HAP-1 (cell line): ENCODE results near the gene ADM5.

ENCODE experiments used
- DNase-seq, 2 experiments: peaks; one replicate each; pipeline ENCODE4 v3.0.0-alpha.2; 2016 to 2020; ENCODE audit warnings: low spot score in 2 of 2
- H3K27me3 ChIP-seq: fragments of 250-450 bp; sonication (Bioruptor Pico); 2 replicates; pipeline ENCODE4 v1.5.1; 2020; ENCODE audit warnings: low read depth, mild to moderate bottlenecking, moderate library complexity
- H3K36me3 ChIP-seq: fragments of 250-450 bp; sonication (Bioruptor Pico); replicated peaks from 2 replicates; pipeline ENCODE4 v1.5.1; 2020; ENCODE audit warnings: mild to moderate bottlenecking
- H3K4me1 ChIP-seq: fragments of 250-450 bp; sonication (Bioruptor Pico); 2 replicates; pipeline ENCODE4 v1.5.1; 2020; ENCODE audit warnings: mild to moderate bottlenecking
- H3K4me3 ChIP-seq: fragments of 250-450 bp; sonication (Bioruptor Pico); 2 replicates; pipeline ENCODE4 v1.5.1; 2020; ENCODE audit warnings: mild to moderate bottlenecking, moderate library complexity
- H3K9me3 ChIP-seq: fragments of 250-450 bp; sonication (Bioruptor Pico); 2 replicates; pipeline ENCODE4 v1.5.1; 2020; ENCODE audit warnings: mild to moderate bottlenecking, moderate library complexity
- in situ Hi-C: fragments of 300-500 bp; cut with MboI; formaldehyde crosslinking; loops from 3 replicates; pipeline ENCODE4 v1.14.3; 2020; ENCODE audit warnings: low sequenced_read_pairs, inconsistent platforms, mixed read lengths

Gene ADM5

DNA sequence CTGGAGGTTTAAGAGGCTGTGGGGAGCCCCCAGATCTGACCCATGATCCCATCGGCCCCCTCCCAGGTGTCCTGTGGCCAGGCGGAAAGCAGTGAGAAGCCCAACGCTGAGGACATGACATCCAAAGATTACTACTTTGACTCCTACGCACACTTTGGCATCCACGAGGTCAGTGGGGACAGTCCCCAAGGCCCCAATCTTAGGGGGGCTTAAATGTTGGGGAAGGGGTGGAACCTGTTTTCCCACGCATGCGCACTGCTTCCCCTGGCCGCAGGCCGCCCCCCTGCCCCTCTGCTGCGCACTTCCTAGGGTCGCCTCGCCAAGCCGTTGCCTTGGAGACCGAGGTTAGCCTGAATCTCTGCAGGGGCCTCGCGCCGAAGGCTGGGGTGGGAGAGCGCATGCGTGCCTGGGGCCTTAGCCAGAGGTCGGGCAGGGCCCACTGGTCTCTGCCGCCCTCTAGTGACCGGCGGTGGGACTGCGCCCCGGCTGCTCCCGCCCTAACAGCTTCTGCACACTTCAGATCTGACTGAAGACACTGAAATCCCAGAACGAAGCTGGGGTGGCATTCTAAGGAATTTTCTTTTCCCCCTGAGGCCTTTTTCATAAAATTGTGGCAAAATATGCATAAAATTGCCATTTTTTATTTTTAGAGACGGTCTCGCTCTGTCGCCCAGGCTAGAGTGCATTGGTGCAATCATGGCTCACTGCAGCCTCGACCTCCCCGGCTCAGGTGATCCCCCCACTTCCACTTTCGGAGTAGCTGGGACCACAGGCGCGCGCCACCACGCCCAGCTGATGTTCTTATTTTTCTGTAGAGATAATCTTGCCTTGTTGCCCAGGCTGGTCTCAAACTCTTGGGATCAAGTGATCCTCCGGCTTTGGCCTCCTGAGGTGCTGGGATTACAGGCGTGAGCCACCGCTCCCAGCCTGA, 8.7 kb upstream of the ADM5 start:
- Histone ChIP-seq H3K27me3 (no peaks in the 10 kb centered on the region), H3K4me1 (peaks cover 23% of the 10 kb centered on the region), H3K4me3 (no peak overlapping the region), H3K36me3 (peaks cover 45% of the 10 kb centered on the region), H3K9me3 (no peaks in the 10 kb centered on the region)
- DNase-seq: peak; percentile 82 to 97
- in situ Hi-C loops: loop anchor here (5.0 kb wide), 1 partner anchor 183 kb away; the partner anchor contains the start of gene RPS11

DNA sequence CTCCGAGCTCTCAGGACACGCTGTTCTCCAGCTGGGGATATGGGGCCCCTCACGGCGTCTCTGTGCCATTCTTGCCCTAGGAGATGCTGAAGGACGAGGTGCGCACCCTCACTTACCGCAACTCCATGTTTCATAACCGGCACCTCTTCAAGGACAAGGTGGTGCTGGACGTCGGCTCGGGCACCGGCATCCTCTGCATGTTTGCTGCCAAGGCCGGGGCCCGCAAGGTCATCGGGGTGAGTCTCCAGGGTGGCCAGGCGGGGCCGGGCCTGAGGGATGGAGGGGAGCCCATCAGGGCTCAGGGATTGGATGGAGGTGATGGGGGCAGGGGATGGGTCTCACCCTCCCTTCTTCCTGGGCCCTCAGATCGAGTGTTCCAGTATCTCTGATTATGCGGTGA, 7.6 kb upstream of the ADM5 start:
- in situ Hi-C loops: loop anchor here (5.0 kb wide), 1 partner anchor 185 kb away; the partner anchor contains the start of gene RPS11

DNA sequence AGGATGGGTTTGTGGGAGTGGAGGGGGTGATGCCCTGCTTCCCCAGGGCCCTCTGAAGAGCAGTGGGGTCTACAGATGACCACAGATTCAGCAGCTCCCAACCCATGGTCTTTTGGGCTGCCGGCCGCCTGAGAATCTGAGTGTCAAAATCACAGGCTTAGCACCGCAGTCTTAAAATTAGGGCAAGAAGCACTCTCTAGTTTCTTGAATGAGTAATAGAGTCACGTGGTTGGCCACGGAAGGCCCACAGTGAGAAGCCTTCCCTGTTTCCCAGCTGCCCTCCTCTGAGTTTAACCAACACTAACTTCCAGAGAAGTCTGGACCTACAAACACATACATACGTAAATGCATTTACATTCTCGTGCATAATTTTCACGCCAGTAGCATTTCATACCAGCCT, 7.1 kb upstream of the ADM5 start:
- in situ Hi-C loops: loop anchor here (5.0 kb wide), 1 partner anchor 185 kb away; the partner anchor contains the start of gene RPS11
- Histone ChIP-seq H3K36me3 (peaks cover 53% of the 10 kb centered on the region), H3K4me1 (peaks cover 18% of the 10 kb centered on the region)

More for the DNA sequence above, 7.6 kb upstream of the ADM5 start:
- no peak for DNase-seq
- H3K27me3 ChIP-seq: no peaks in the 10 kb centered on the region
- no peak overlapping the region for H3K4me3 ChIP-seq
- no peaks in the 10 kb centered on the region for H3K9me3 ChIP-seq
- peaks cover 18% of the 10 kb centered on the region for H3K4me1 ChIP-seq
- peaks cover 53% of the 10 kb centered on the region for H3K36me3 ChIP-seq

DNA sequence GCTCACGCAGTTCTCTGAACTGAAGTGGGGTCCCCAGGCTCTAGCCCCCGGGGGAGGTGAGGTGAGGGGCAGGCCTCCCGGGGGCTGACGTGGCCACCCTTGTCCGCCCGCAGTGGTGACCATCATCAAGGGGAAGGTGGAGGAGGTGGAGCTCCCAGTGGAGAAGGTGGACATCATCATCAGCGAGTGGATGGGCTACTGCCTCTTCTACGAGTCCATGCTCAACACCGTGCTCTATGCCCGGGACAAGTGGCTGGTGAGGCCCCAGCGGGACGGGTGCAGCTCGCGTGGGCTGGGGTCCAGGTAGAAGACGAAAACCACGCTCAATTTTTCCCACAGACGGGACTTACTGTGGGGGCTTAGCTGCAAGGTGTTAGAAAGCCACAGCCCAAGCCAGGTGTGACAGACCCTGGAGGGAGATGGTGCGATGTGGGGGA, 5.6 kb upstream of the ADM5 start:
- Histone ChIP-seq H3K36me3 (peaks cover 61% of the 10 kb centered on the region), H3K27me3 (no peaks in the 10 kb centered on the region), H3K4me1 (peaks cover 16% of the 10 kb centered on the region), H3K4me3 (no peak overlapping the region), H3K9me3 (no peaks in the 10 kb centered on the region)
- no peak for DNase-seq
- in situ Hi-C loops: loop anchor here (5.0 kb wide), 1 partner anchor 187 kb away; the partner anchor contains the start of gene RPS11

More for the DNA sequence above, 7.1 kb upstream of the ADM5 start:
- DNase-seq: no peak
- no peaks in the 10 kb centered on the region for H3K9me3 ChIP-seq
- H3K4me3 ChIP-seq: no peak overlapping the region
- no peaks in the 10 kb centered on the region for H3K27me3 ChIP-seq

DNA sequence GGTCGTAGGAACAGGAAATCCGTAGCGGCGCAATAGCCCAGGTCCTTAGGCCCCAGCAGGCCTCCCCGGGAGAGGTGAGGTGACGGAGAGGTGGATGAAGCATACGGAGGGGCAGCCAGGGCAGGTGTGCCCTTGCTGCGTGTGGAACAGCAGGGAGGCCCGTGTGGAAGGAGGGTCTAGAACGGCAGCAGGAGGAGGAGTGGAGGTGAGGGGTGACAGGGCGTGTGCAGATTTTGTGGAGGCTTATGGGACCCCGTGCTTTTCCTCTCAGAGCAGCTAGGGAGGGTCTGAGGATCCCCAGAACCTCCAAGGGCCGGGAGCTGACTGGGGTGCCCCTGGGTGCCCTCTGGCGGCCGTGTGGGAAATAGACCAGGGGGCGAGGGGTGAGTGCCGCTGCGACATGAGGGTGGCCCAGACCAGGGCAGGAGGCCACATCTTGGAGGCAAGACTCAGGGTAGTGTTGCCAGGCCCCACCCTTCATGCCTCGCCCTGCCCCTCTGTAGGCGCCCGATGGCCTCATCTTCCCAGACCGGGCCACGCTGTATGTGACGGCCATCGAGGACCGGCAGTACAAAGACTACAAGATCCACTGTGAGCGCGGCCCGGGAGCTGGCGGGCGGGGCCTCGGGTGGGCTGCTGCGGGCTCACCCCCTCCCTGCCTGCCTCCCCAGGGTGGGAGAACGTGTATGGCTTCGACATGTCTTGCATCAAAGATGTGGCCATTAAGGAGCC, 5.0 kb upstream of the ADM5 start:
- H3K4me3 ChIP-seq: no peak overlapping the region
- H3K9me3 ChIP-seq: no peaks in the 10 kb centered on the region
- in situ Hi-C loops: loop anchor here (5.0 kb wide), 1 partner anchor 187 kb away; the partner anchor contains the start of gene RPS11
- H3K4me1 ChIP-seq: peaks cover 11% of the 10 kb centered on the region
- peak in 1 of 2 experiments; percentile 59 for DNase-seq
- H3K36me3 ChIP-seq: peaks cover 62% of the 10 kb centered on the region
- no peaks in the 10 kb centered on the region for H3K27me3 ChIP-seq

DNA sequence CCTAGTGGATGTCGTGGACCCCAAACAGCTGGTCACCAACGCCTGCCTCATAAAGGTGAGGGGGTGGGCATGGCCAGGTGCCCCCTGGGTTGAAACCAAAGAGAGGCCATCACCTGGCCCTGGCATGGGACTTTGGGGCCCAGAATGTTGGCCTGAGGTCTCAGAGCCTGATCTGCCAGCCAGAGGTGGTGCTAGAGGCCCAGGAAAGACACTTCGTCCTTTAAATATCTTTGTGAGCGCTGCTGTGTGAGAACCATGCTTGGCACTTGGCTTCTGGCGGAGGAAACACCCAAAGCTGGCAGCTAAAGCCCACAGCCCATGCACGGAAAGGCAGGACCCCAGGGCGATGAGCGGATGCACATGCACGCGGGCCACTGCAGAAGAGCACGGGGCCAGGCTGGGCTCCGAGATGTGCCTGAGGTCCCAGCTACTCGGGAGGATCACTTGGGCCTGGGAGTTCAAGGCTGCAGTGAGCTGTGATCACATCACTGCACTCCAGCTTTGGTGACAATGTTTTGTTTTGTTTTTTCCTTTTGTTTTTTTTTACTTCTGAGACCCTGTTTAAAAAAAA, 4.3 kb upstream of the ADM5 start:
- peaks cover 5% of the 10 kb centered on the region for H3K4me1 ChIP-seq
- peaks cover 65% of the 10 kb centered on the region for H3K36me3 ChIP-seq
- in situ Hi-C loops: loop anchor here (5.0 kb wide), 1 partner anchor 188 kb away; the partner anchor contains the start of gene RPS11
- H3K4me3 ChIP-seq: no peak overlapping the region
- no peaks in the 10 kb centered on the region for H3K9me3 ChIP-seq
- no peaks in the 10 kb centered on the region for H3K27me3 ChIP-seq
- no peak for DNase-seq

DNA sequence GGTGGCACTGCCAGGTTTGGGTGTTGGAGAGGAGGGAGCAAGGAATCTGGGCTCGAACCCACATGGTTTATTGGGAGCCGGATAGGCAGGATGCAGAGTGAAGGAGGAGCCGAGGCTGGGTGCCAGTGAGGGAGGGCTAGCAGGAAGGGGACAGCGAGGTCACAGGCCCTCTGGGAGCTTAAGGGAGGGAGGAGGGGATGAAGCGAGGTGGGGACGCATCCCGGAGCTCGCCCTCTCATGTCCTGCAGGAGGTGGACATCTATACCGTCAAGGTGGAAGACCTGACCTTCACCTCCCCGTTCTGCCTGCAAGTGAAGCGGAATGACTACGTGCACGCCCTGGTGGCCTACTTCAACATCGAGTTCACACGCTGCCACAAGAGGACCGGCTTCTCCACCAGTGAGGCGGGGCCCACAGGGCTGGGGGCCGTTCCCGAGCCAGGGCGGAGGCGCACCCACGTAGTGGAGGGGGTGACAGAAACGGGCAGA, 3.5 kb upstream of the ADM5 start:
- no peak for DNase-seq
- Histone ChIP-seq H3K9me3 (no peaks in the 10 kb centered on the region), H3K36me3 (peaks cover 68% of the 10 kb centered on the region), H3K4me1 (no peaks in the 10 kb centered on the region), H3K27me3 (no peaks in the 10 kb centered on the region), H3K4me3 (no peak overlapping the region)
- in situ Hi-C loops: no loop called here

DNA sequence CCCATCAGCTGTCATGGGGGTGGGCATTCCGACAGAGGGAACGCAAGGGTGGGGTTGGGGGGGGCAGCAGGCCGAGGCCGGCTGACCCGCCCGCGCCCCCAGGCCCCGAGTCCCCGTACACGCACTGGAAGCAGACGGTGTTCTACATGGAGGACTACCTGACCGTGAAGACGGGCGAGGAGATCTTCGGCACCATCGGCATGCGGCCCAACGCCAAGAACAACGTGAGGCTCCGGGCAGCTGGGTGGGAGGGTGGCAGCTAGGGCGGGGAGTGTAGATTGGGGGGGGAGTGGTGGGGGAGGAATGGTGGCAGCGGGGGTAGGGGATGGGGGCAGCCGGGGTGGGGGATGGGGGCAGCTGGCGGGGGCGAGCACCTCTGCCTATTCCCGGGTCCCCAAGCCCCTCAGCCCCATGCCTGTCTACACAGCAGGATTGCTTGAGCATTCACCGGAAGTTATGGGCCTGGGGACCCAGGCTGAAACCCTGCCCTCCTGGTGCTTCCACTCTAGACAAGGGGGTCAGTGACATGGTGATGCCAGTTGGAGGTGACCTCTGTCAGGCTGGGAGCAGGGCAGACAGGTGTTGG, 2.8 kb upstream of the ADM5 start:
- H3K36me3 ChIP-seq: peaks cover 61% of the 10 kb centered on the region

DNA sequence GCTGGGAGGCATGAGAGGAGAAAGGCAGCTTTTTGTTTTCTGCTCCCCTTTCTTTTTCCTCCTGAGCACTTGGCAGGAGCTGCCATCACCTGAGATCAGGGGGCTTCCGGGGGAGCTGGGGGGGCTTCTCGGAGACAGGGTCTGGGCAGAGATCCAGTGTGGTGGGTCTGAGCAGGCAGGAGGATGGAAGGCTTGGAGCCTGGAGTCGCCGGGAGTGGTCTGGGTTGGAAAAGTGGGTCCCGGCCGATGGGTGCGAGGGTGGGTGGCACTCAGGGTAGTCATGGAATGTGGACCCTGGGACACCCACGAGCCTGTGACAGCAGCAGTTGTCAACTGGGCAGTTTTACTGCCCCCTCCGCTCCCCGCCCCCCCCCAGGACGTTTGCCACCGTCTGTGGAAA, 2.2 kb upstream of the ADM5 start:
- no peak overlapping the region for H3K4me3 ChIP-seq
- in situ Hi-C loops: no loop called here
- no peaks in the 10 kb centered on the region for H3K4me1 ChIP-seq
- no peaks in the 10 kb centered on the region for H3K27me3 ChIP-seq
- DNase-seq: no peak
- no peaks in the 10 kb centered on the region for H3K9me3 ChIP-seq
- H3K36me3 ChIP-seq: peaks cover 56% of the 10 kb centered on the region

More for the DNA sequence above, 2.8 kb upstream of the ADM5 start:
- Histone ChIP-seq H3K4me3 (no peak overlapping the region), H3K4me1 (no peaks in the 10 kb centered on the region), H3K27me3 (no peaks in the 10 kb centered on the region), H3K9me3 (no peaks in the 10 kb centered on the region)
- in situ Hi-C loops: no loop called here
- no peak for DNase-seq

DNA sequence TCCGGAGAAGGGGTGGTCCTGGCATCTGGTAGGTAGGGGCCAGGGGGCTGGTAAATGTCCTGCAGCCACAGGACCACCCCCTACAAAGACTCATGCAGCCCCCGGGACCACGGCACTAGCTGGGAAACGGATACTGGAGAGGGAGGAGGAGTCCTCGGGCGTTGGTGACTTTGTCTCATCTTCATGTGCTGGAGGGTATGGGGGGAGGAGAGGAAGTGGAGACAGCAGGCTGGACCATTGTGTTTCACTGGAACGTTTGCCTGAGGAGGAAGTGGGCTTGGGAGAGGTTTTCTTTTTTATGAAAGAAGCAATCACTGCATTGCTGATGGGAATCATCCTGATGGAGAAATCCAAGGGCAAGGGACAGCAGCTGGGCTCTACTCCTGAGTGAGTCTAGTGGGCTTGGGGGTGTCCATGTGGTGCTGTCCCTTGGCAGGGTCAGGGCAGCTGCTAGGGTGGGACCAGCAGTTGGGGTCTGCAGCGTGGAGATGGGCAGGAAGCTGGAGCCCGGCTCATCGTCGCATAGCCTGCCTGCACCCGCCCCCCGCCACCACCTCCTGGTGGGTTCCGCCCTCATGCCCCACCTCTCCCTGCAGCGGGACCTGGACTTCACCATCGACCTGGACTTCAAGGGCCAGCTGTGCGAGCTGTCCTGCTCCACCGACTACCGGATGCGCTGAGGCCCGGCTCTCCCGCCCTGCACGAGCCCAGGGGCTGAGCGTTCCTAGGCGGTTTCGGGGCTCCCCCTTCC, 1.7 kb upstream of the ADM5 start:
- H3K36me3 ChIP-seq: peaks cover 50% of the 10 kb centered on the region
- H3K4me1 ChIP-seq: no peaks in the 10 kb centered on the region
- no peak overlapping the region for H3K4me3 ChIP-seq
- DNase-seq: no peak
- no peaks in the 10 kb centered on the region for H3K27me3 ChIP-seq
- H3K9me3 ChIP-seq: no peaks in the 10 kb centered on the region
- in situ Hi-C loops: no loop called here

DNA sequence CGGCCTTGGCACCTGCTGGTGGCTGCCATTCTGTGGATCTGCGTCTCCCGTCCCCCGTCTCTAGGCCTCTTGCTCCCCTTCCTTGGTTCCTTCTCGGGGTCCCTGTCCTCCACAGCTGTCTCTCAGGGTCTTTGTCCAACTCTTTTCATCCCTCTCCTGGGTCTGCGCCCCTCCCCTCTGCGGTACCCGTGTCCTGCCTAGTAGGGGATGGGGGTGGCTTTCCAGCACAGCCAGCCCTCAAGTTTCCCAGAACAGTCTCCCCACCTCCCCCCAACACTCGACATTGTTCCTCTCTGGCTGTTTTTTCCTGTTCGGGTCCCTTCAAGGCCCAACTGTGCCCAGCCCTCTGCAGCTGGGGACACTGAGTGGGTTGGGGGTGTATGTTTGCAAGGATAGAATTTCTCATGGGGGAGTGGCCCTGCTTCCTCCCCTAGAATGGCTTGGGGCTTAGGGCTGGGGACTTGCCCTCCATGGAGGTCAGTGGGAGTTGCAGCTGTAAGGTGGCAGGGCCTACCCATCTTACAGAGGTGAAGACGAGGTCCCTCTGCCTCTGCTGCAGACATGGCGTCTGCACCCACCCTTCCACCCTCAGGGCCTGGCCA, 762 bp upstream of the ADM5 start:
- Histone ChIP-seq H3K4me3 (no peak overlapping the region), H3K27me3 (no peaks in the 10 kb centered on the region), H3K9me3 (no peaks in the 10 kb centered on the region), H3K36me3 (peaks cover 43% of the 10 kb centered on the region), H3K4me1 (no peaks in the 10 kb centered on the region)
- DNase-seq: no peak
- in situ Hi-C loops: no loop called here

DNA sequence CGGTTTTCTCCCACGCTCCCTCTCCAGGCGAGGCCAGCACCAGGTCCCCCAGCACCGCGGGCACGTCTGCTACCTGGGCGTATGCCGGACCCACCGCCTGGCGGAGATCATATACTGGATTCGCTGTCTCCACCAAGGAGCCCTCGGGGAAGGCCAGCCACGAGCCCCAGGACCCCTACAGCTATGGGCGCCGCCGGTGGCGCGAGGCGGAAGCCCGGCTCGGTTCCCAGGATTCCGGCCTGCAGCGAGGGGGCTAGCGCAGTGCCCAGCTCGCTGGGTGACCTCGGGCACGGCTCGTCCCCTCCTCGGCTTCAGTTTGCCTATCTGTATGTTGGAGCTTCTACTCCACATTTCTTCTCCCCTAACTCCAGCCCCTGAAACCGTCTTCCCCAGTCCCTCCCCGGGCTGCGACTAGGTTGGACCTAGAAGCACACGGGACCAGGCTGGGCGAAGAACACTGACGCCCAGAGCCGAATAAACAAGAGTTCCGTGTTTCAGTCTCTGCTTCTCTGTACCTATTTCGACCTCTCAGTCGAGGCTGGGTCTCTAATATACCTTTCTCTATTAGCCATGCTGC, 773 bp downstream of the ADM5 start:
- in situ Hi-C loops: no loop called here
- Histone ChIP-seq H3K4me3 (no peak overlapping the region), H3K4me1 (no peaks in the 10 kb centered on the region)

More for the DNA sequence above, 773 bp downstream of the ADM5 start:
- H3K36me3 ChIP-seq: peaks cover 27% of the 10 kb centered on the region
- H3K9me3 ChIP-seq: no peaks in the 10 kb centered on the region
- no peak for DNase-seq
- H3K27me3 ChIP-seq: no peaks in the 10 kb centered on the region
